IMR-90 (cell line): ENCODE results near the gene ABI3BP. TPM values are rescaled to one million over a fixed set of nuclear protein-coding genes. Genes with fewer than 3 reads are reported as not detected.

ENCODE experiments used
- ATAC-seq: fragments of 200-7000 bp; cut with Tn5 transposase; 2 replicates; pipeline ENCODE4 v1.9.1; 2020; ENCODE audit warnings: low read depth, mild to moderate bottlenecking, moderate library complexity
- BruUV-seq: library from RNA; stranded (reverse); fragments of 400-500 nt; replicated peaks from 2 replicates; lab custom pipeline; 2021; lab: Mats Ljungman, UMichigan
- CTCF ChIA-PET: fragments of 300-600 bp; formaldehyde crosslinking; extraction: SDS; loops from one replicate; lab custom pipeline; 2021; ENCODE audit warnings: antibody characterized with exemption; lab: Yijun Ruan, JAX
- POLR2A ChIA-PET: fragments of 300-600 bp; sonication (Branson Sonifier 250); formaldehyde crosslinking; loops from one replicate; lab custom pipeline; 2022; ENCODE audit warnings: antibody characterized with exemption; ENCODE audit not compliant: unreplicated experiment; lab: Charles Lee
- DNase-seq: peaks from one replicate; pipeline ENCODE4 v3.0.0; 2013
- H2AFZ ChIP-seq: replicated peaks from 2 replicates; pipeline ENCODE3; 2013; ENCODE audit warnings: low read length, mild to moderate bottlenecking; ENCODE audit not compliant: poor library complexity
- H2AK5ac ChIP-seq: 2 replicates; pipeline ENCODE4 v1.6.1; 2013; ENCODE audit warnings: low read depth, low read length, inconsistent platforms
- H2AK9ac ChIP-seq: replicated peaks from 2 replicates; pipeline ENCODE3; 2013; ENCODE audit warnings: mild to moderate bottlenecking, low read depth, low read length, moderate library complexity; ENCODE audit not compliant: poor library complexity
- H2BK120ac ChIP-seq: 2 replicates; pipeline ENCODE4 v1.6.1; 2013; ENCODE audit warnings: low read depth, low read length, inconsistent platforms
- H2BK15ac ChIP-seq: 3 replicates; pipeline ENCODE4 v1.6.1; 2013; ENCODE audit warnings: low read depth, low read length, inconsistent platforms
- H2BK20ac ChIP-seq: 2 replicates; pipeline ENCODE4 v1.6.1; 2013; ENCODE audit warnings: low read depth, mild to moderate bottlenecking, inconsistent platforms, low read length, moderate library complexity
- H2BK5ac ChIP-seq: 2 replicates; pipeline ENCODE4 v1.6.1; 2013; ENCODE audit warnings: mild to moderate bottlenecking, low read depth, low read length, inconsistent platforms; ENCODE audit not compliant: poor library complexity, severe bottlenecking
- H3K14ac ChIP-seq: replicated peaks from 2 replicates; pipeline ENCODE4 v1.6.1; 2013; ENCODE audit warnings: low read depth, low read length, inconsistent platforms
- H3K18ac ChIP-seq: 2 replicates; pipeline ENCODE4 v1.6.1; 2013; ENCODE audit warnings: low read depth, low read length, control low read depth
- H3K23ac ChIP-seq: 2 replicates; pipeline ENCODE4 v1.6.1; 2013; ENCODE audit warnings: low read depth, low read length, inconsistent platforms
- H3K27ac ChIP-seq: 2 replicates; pipeline ENCODE4 v1.5.1; 2013; ENCODE audit warnings: mild to moderate bottlenecking, control low read depth, low read length; ENCODE audit not compliant: insufficient read depth
- H3K27me3 ChIP-seq: 2 replicates; pipeline ENCODE4 v1.6.1; 2013; ENCODE audit warnings: low read length; ENCODE audit not compliant: control insufficient read depth, insufficient read depth
- H3K36me3 ChIP-seq: 2 replicates; pipeline ENCODE4 v1.6.1; 2013; ENCODE audit warnings: low read length, mixed read lengths; ENCODE audit not compliant: control insufficient read depth, insufficient read depth
- H3K4ac ChIP-seq: 2 replicates; pipeline ENCODE4 v1.6.1; 2013; ENCODE audit warnings: low read depth, low read length, inconsistent platforms
- H3K4me1 ChIP-seq: 2 replicates; pipeline ENCODE4 v1.6.1; 2013; ENCODE audit warnings: low read length, mixed read lengths; ENCODE audit not compliant: control insufficient read depth, insufficient read depth
- H3K4me2 ChIP-seq: 2 replicates; pipeline ENCODE4 v1.6.1; 2013; ENCODE audit warnings: low read depth, mild to moderate bottlenecking, control low read depth, low read length, moderate library complexity
- H3K4me3 ChIP-seq: 2 replicates; pipeline ENCODE4 v1.5.1; 2013; ENCODE audit warnings: low read depth, mild to moderate bottlenecking, control low read depth, low read length, moderate library complexity; ENCODE audit not compliant: insufficient read depth
- H3K56ac ChIP-seq: 2 replicates; pipeline ENCODE4 v1.6.1; 2013; ENCODE audit warnings: low read length, inconsistent platforms; ENCODE audit not compliant: insufficient read depth; ENCODE audit errors: extremely low read depth
- H3K79me1 ChIP-seq, 2 experiments: 2 replicates each; pipeline ENCODE4 v1.6.1; 2013; ENCODE audit warnings: low read length in 2 of 2, inconsistent platforms in 1 of 2, low read depth in 1 of 2
- H3K9ac ChIP-seq: 2 replicates; pipeline ENCODE4 v1.6.1; 2013; ENCODE audit warnings: low read depth, low read length, control low read depth
- H3K9me1 ChIP-seq: 2 replicates; pipeline ENCODE4 v1.6.1; 2013; ENCODE audit warnings: low read length, inconsistent platforms; ENCODE audit not compliant: insufficient read depth
- H3K9me3 ChIP-seq: 2 replicates; pipeline ENCODE4 v1.6.1; 2013; ENCODE audit warnings: low read length; ENCODE audit not compliant: control insufficient read depth, insufficient read depth
- H4K20me1 ChIP-seq: 2 replicates; pipeline ENCODE4 v1.6.1; 2013; ENCODE audit warnings: low read length, inconsistent platforms; ENCODE audit not compliant: insufficient read depth
- H4K5ac ChIP-seq: 2 replicates; pipeline ENCODE4 v1.6.1; 2013; ENCODE audit warnings: mild to moderate bottlenecking, low read depth, low read length, control low read depth
- H4K8ac ChIP-seq, 2 experiments: 2 replicates each; pipeline ENCODE4 v1.6.1; 2013; ENCODE audit warnings: low read depth in 2 of 2, low read length in 2 of 2, control low read depth in 1 of 2, inconsistent platforms in 1 of 2
- H4K91ac ChIP-seq: 2 replicates; pipeline ENCODE4 v1.6.1; 2013; ENCODE audit warnings: low read depth, low read length, inconsistent platforms; ENCODE audit not compliant: insufficient read depth
- MAFK ChIP-seq: IDR thresholded peaks from 2 replicates; pipeline ENCODE4 v1.6.1; 2012; ENCODE audit warnings: low read depth, low read length, improper control_type of control experiment
- MAZ ChIP-seq: IDR thresholded peaks from 2 replicates; pipeline ENCODE4 v1.6.1; 2012; ENCODE audit warnings: low read depth, mild to moderate bottlenecking, low read length, improper control_type of control experiment, moderate library complexity, borderline replicate concordance
- MXI1 ChIP-seq: IDR thresholded peaks from 2 replicates; pipeline ENCODE4 v1.6.1; 2012; ENCODE audit warnings: low read depth, mild to moderate bottlenecking, low read length, moderate library complexity, borderline replicate concordance
- WGBS, 2 experiments: methylation state at CpG; one replicate each; pipeline versions ENCODE4 v1.1.5 to v1.1.7; 2013; ENCODE audit warnings: missing lambda C conversion rate in 2 of 2; ENCODE audit not compliant: insufficient read length in 1 of 2; ENCODE audit errors: extremely low coverage in 2 of 2; 5-methylcytosine and 5-hydroxymethylcytosine counted together
- dilution Hi-C: fragments of 300-500 bp; cut with HindIII; formaldehyde crosslinking; loops from one replicate; pipeline ENCODE4 v1.14.3; 2018; ENCODE audit warnings: low sequenced_read_pairs; ENCODE audit not compliant: unreplicated experiment
- in situ Hi-C: fragments of 300-500 bp; cut with MboI; formaldehyde crosslinking; loops from 3 replicates; pipeline ENCODE4 v1.14.3; 2019; ENCODE audit warnings: low sequenced_read_pairs, inconsistent platforms, mixed read lengths
- intact Hi-C: fragments of 100-400 bp; cut with micrococcal nuclease; formaldehyde crosslinking; loops from 2 replicates; pipeline ENCODE4 v1.10.0; 2022
- polyA plus RNA-seq, 3 experiments: library from polyadenylated mRNA; depleted of rRNA; stranded (reverse); fragments of >200 nt; gene quantifications; 2 replicates each; pipeline ENCODE4 v1.2.3, GENCODE V29; 2012; ENCODE audit warnings: low replicate concordance in 1 of 3
- total RNA-seq: library from RNA; depleted of rRNA; stranded (reverse); fragments of >200 nt; gene quantifications from 2 replicates; pipeline ENCODE4 v1.2.3, GENCODE V29; 2012

Gene ABI3BP
- total and polyA plus RNA-seq, 2 of the 4 experiments (the other 2 are of a cell fraction): 3.0 to 26.7 TPM

- DNase-seq (peak; percentile 55), ATAC-seq (peak; percentile 71)
- peak overlapping the region; percentile 15; the same call in 1 of the 2 replicates for H2BK20ac ChIP-seq
- H3K14ac ChIP-seq: peak overlapping the region; percentile 69; the same call in 1 of the 2 replicates
- no peaks in the 10 kb centered on the region for H3K36me3 ChIP-seq
- H2BK120ac ChIP-seq: peak overlapping the region; percentile 4; the same call in 1 of the 2 replicates
- H2AK9ac ChIP-seq: no peak overlapping the region
- no peaks in the 10 kb centered on the region for H3K79me1 ChIP-seq
- peak overlapping the region; percentile 55 for H3K4me3 ChIP-seq
- intact Hi-C loops: loop anchor here (5.0 kb wide), 1 partner anchor 90 kb away; no protein-coding TSS in a partner anchor
- no peak overlapping the region for H2AK5ac ChIP-seq
- POLR2A ChIA-PET: interaction anchor here (1.4 kb wide), 1 partner anchor 14 kb away, joined by 4 read pairs; no protein-coding TSS in a partner anchor
- peak overlapping the region; percentile 99 for H3K4me2 ChIP-seq
- H3K27me3 ChIP-seq: peaks cover 2% of the 10 kb centered on the region; the same call in 1 of the 2 replicates
- H4K20me1 ChIP-seq: no peaks in the 10 kb centered on the region
- H3K4me1 ChIP-seq: peaks cover 2% of the 10 kb centered on the region; the same call in 1 of the 2 replicates
- no peak overlapping the region for H4K5ac ChIP-seq
- peak overlapping the region; percentile 73 for H3K23ac ChIP-seq
- H3K9me1 ChIP-seq: no peaks in the 10 kb centered on the region
- H4K8ac ChIP-seq: peak overlapping the region in 1 of 2 experiments; percentile 9; a peak in 2 of 4 replicates
- H2AFZ ChIP-seq: peak overlapping the region; percentile 75
- H3K56ac ChIP-seq: no peak overlapping the region
- dilution Hi-C loops: no loop called here
- H2BK15ac ChIP-seq: no peak overlapping the region
- peak overlapping the region; percentile 10; the same call in 1 of the 2 replicates for H3K27ac ChIP-seq
- no peak overlapping the region for H2BK5ac ChIP-seq
- peak overlapping the region; percentile 48 for H3K9ac ChIP-seq
- WGBS, 2 experiments: no CpG with 5 or more reads among the region's 3 CpGs
- in situ Hi-C loops: no loop called here
- TF ChIP-seq MAFK: peak; percentile 86
- TF ChIP-seq MAZ: no peak
- TF ChIP-seq MXI1: no peak
- H4K91ac ChIP-seq: no peak overlapping the region
- H3K18ac ChIP-seq: peak overlapping the region; percentile 72; the same call in 1 of the 2 replicates
- no peaks in the 10 kb centered on the region for H3K9me3 ChIP-seq
- no TSS peak for BruUV-seq
- CTCF ChIA-PET: interaction anchor here (0.6 to 0.9 kb wide), 2 partner anchors 90 to 139 kb away, joined by 3 read pairs; no protein-coding TSS in a partner anchor
- H3K4ac ChIP-seq: 0 out of 2 replicates have a peak overlapping the region, but pooled peaks have one; percentile 19
These were observed 799 bp downstream of the ABI3BP start for GRCh38 chr3:100992231-100993012.
